Ovary (tissue), 3 donors: ENCODE measurements around the gene LYPD5.

Experiments
- CTCF ChIP-seq, 3 donors: fragments of 450-650 bp in 2 of 3; fragments of 200-600 bp in 1 of 3; IDR thresholded peaks; one replicate each; pipeline versions ENCODE4 v1.5.1 to v1.8.0; 2016 to 2022; ENCODE audit warnings: antibody characterized with exemption in 3 of 3, mild to moderate bottlenecking in 1 of 3
- POLR2A ChIP-seq: fragments of 450-650 bp; IDR thresholded peaks from one replicate; pipeline ENCODE4 v1.6.1; 2017; ENCODE audit warnings: antibody characterized with exemption, mild to moderate bottlenecking, moderate library complexity
- donor health status: DM: no; HTN: no; CAD: no.

DNA sequence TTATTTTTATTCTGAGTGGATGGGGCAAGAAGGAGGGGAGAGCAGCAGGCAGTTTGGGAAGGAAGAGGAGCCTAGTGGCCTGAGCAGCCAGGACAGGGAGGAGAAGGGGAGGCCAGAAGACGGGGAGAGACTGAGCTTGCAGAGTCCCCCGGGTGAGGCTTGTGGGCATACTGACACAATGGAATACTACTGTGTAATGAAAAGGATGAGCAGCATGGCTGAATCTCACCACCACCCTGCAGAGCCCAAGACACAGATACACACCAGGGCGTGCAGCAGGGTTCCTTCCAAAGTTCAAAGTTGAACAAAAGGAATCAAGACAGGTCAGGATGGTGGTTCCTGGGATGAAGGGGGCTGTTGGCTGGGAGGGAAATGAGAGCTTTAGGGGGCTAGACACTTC lies 39.4 kb downstream of the LYPD5 start:
- TF ChIP-seq CTCF (IDR thresholded peaks at IDR 0.05): no peak
- TF ChIP-seq POLR2A: no peak
